C1 segment of cervical spinal cord (tissue), 14 donors: Measurements from ENCODE around the gene NRXN3.
"Not testable (repeated sequence)": the region's sequence is repeated elsewhere in the genome, so short reads cannot be mapped to it uniquely, and the experiment has no call there.

Source experiments
- DNase-seq, 14 donors: peaks; one replicate each; lab custom pipeline; 2025; lab: John Stamatoyannopoulos, UW

Gene NRXN3

DNA sequence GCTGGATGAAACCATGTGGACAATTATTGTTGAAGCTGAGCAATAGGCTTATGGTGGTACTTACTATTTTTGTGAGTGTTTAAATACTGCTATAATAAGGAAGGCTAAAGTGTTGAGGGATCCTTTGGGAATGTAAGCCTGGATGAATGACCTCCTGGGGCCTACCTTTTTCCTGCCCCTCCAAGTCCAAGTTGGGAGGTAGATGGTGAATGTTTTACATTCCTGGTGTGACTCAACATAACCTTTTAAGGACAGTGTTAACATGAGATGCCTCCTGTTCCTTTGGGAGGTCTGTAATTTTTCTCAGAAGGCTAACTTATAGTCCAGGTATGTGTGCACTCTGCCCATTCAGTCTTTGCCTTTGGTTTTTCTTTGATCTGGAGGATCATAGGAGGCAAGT, 315.9 kb downstream of the NRXN3 start:
- no peak for DNase-seq

DNA sequence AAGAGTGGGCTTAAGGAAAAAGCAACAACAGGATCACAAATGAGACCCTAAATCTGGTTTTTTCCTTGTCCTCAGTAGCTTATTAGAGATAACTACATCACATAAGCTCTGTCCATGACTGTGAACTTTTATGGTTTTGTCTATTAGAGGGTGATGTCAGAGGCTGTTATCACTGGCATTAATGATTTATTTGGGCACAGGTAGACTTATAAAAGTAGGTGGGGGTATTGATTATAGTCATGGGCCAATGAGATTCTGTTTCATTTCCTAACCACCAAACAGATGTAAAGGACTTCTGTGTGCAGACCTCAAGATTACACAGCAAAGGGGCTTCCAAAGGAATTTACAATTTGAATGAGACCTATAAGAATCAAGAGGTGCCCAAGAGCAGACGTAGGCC, 316.4 kb downstream of the NRXN3 start:
- no peak for DNase-seq

DNA sequence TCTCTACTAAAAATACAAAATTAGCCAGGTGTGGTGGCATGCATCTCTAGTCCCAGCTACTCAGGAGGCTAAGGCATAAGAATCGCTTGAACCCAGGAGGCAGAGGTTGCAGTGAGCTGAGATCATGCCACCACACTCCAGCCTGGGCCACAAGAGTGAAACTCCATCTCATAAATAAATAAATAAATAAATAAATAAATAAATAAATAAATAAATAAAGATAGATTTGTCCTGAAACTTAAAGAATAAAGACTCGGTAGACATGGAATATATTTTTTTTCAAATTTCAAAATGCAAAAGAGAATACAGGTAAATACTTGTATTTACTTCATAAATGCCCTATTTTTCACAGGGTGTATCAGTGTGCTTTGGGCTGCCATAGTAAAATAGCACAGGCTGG, 317.4 kb downstream of the NRXN3 start:
- DNase-seq = not testable (repeated sequence)

DNA sequence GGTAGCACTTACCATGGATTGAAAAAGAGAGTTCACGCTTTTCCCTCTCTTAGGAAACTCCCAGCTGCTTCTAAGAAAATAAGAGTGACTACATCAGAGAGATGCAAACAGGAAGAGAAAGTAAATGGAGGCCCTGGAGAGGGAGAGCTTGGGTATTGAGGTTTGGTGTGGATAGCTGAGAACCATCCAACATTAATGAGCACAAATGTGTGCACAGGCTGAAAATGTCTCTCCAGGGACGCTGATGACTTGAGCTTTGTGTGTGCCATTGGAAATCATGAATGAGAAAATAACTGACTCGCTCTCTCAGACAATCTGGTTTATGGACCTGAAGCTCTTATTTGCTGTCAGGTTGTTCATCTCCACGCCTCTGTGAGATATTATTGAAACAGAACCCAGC, 318.8 kb downstream of the NRXN3 start:
- no peak for DNase-seq

DNA sequence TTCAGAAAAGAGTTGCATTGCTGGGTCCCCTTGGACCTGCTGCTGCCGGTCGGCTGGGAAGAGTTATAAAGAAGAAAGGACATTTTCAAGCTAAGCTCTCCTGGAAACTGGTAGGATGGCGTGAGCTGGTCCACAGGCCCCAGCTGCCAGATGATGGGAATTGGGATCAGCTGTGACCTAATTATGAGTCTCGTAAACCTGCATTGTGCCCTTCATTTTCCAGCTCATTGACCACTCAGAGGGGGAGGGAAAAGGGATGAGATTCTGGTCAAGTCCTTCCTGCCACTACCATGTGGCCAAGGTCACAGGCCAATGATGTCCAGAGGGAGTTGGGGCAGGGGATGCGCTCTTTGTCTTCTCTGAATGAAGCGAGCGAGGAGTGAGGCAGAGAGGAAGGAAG, 320.9 kb downstream of the NRXN3 start:
- DNase-seq = no peak

DNA sequence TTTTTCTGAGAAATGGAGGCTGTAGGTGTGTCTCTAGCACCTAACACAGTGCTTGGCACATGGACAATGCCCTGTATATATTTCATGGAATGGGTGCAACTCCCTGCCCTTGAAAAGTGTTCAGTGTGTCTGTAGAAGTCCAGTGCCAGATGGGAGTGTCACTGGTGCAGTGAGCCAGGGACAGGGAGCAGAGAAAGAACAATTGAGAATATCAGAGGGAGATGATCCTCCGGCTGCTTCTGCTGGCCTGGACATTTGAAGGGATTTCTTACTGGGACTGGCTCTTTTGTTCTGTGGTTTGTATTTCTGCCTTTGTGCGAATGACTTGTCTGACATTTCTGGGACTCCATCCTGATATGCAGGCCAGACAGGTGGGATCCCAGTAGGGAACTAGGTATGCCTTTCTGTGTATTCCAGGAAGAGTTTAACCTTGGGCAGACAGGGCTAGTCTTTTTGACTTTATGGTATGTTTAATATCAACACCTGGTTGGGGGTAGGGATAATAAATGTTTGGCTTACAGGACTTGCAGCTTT, 328.0 kb downstream of the NRXN3 start:
- peak in 6 of 14 donors; percentile 2 to 19 (median 7) for DNase-seq

DNA sequence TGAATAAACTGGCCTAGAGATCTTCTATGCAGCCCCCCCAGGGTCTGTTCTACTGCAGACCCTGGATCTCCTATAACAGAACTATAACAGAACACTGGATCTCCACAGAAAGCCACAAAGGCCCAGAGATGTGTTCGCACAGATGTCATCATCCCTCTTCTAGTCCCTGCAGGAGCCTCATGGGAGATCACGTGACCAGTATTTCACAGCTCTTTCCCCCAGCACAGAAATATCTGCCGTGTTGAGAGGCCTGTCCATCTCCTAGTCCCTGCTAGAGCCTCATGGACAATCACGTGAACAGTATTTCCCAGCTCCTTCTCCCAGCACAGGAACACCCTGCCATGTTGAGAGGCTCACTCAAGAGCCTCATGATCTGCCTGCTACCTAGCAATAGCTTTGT, 331.7 kb downstream of the NRXN3 start:
- no peak for DNase-seq

DNA sequence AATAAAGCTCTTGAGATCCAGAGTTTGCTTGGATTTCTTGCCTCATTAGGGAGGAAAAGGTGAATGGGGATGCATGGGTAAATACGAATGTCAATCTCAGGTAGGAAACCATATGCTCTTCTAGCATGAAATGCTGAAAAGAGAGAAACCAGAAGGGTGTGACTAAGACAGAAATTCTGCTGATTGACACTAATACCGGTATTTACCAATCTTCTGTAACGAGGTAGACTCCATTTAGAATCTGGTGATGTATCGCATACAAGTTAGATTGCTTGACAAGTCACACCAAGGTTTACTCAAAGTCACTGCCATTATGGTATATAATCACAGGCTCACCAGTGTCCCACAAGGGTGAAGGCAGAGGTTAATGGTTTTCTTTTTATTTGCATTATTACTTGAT, 337.9 kb downstream of the NRXN3 start:
- DNase-seq = no peak

DNA sequence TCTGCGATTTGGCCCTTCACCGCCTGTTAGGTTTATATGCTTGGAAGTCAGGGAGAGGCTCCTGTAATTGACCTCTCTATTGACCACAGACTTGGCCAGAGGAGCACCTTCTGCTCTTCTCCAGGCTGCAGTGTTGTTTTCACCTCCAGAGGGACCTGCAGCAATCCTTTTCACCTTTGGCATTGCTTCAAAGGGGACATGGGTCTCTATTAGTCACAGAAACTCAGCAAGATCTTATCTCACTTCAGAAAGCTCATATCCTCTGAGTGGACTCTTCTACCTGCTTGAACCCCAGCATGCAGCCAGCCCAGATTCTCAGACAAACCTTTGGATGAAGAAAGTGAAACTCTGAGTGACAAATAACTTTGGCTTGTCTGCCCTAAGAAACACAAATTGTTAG, 339.3 kb downstream of the NRXN3 start:
- no peak for DNase-seq

DNA sequence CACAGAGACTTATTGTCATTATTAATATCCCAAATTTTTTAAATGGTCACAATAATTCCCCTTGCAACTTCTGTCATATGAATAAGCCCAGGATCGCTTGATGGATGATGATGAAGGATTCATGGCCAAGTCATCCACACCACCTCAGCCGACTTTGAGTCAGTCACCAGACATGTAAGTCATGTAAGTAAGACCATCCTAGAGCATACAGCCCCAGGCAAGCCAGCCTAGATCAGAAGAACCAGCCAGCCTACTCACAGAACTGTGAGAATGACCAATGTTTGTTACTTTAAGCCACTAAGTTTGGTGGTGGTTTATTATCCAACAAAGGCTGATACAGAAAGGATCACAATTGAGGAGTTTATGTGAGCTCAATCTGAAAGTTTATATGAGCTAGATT, 341.8 kb downstream of the NRXN3 start:
- DNase-seq = no peak

DNA sequence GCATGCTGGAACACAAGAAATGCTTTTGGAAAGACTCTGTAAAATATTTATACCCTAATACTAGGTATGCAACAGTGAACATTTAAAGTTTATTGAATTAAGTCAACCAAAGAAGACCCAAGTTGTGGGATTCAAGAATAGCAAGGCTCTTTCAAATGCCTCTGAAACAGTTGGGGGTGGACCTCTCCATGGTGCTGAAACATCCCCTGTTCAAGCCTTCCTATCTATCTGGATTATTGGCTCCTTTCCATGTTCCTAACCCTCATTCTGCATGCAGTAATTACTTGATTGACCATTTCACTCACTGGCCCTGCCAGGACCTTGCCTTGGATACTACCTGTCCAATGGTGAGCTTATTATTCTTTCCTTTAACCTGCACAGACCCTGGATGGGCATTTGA, 349.7 kb downstream of the NRXN3 start:
- DNase-seq = no peak

DNA sequence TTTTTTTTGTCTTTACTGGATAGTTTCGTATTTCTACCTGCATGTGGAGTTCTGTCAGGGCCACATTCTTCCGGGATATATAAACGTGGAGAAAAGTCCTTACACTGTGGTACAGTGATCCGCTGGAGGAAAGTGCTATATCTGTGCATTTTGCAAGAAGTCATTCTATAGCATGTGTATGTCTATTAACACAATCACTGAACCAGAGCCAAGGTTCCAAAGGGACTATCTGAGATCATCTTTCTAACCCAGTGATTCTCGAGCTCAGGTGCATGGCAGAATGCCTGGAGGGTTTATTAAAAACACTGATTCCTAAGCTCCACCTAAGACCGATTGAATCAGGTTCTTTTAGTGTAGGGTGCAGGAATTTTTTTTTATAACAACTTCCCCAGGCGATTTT, 354.0 kb downstream of the NRXN3 start:
- no peak for DNase-seq

DNA sequence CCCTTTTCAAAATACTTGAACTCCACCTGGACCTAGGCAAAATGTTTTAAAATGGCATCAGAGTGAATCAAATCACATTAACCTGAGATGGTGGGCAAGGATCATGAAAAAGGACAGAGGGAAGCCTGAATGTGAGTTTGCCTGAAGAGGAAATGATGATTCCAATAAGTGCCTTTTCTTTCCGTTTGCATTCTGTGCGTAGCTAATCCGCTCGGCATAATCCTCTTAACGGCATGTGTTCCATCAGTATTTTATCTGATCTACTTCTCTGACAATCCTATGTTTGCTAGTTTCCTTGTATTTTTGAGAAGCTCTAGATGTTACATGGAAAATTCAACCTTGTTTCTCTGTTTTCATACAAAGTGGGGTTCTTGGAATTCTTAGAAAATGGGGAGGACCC, 354.6 kb downstream of the NRXN3 start:
- DNase-seq = no peak

DNA sequence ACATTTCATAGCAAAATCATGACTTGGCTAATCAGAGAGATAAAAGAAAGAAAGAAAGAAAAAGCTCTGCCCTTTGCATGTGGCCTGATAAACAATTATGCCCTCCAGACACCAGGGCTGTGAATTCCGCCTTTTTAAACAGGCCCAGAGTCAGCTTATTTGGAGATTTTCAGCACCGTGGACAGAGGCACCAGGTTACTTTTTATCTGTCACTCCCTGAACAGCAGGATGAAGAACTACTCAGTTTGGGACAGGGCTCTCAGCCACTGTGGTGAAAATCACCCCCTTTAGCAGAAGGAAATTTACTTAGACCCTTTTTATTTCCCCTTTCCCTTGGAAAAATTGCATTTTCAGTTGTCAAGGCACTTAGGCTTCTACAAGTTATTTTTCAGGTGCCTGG, 359.9 kb downstream of the NRXN3 start:
- no peak for DNase-seq

DNA sequence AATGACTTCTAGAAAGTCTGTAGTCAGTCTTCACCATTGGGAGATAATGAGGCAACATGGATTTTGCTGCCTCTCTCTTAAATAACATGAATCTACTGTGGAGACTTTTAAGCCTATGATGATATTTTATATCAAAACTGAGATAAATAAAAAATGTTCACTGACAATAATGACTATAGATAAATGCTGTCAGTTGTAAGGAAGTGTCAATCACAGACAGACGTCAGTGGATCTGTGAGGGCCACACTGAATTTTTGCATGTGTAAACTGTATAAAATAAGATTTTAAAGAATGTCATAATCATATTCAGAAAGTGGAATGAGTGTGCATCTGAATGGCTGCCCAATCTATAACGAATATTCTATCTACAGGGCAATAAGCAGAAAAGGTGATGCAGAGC, 364.0 kb downstream of the NRXN3 start:
- no peak for DNase-seq

DNA sequence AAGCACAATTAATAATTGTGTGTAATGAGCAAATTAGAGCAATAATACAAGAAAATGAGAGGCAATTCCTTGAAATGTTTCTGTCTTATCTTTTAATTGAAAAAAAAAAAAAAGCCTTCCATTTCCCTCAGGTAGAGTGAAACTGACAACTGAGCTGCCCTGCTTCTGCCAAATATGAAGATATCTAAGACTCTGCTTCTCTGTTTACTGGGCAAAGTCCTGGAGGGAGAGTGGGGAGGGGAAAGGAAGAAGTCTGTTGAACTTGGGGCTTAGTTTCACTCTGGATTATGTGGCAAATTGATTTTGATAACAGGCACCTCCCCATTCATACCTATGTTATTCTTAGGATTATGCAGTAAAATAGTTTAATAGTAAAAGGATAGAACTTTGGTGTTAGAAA, 364.9 kb downstream of the NRXN3 start:
- DNase-seq = no peak

DNA sequence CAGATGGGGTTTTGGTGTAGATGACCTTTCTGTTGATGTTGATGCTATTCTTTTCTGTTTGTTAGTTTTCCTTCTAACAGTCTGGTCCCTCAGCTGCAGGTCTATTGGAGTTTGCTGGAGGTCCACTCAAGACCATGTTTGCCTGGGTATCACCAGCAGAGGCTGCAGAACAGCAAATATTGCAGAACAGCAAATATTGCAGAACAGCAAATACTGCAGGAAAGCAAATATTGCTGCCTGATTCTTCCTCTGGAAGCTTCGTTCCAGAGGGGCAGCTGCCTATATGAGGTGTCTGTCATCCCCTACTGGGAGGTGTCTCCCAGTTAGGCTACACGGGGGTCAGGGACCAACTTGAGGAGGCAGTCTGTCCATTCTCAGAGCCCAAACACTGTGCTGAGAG, 371.6 kb downstream of the NRXN3 start:
- DNase-seq = not testable (repeated sequence)

DNA sequence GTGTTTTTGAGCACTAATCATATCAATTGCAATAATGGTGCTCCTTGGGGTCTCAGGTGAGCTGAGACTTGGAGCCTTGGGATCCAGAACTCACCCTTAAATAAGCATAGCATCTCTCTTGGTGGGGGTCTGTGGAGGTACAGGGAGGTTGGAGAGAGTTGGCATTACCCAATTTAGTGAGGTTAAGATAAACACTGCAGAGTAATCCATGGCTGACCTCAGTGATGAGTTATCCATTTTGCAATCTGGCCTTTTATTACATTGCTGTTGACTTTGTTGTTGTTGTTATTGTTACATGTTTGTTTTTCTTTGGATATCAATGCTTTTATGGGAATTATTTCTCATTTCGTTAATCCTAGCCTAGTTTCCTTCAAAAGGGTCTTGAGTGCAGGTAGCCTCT, 373.3 kb downstream of the NRXN3 start:
- no peak for DNase-seq

DNA sequence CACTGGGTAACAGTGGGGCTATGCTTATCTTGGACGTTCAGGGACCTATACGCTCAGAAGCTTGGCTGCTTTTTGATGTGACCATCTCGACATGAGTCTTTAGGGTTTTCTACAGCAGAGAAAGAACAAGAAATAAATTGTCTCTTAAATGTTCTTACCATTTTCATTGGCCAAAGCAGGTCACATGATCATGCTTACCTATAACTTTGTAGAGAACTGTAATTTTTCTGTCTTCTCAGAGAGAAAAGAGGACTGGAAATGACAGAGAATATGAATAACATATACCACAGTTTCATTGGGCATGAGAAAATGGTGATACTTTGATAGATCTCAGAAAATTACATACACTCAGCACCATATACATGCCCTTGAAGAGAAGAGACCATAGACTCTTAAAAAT, 390.9 kb downstream of the NRXN3 start:
- DNase-seq = no peak

DNA sequence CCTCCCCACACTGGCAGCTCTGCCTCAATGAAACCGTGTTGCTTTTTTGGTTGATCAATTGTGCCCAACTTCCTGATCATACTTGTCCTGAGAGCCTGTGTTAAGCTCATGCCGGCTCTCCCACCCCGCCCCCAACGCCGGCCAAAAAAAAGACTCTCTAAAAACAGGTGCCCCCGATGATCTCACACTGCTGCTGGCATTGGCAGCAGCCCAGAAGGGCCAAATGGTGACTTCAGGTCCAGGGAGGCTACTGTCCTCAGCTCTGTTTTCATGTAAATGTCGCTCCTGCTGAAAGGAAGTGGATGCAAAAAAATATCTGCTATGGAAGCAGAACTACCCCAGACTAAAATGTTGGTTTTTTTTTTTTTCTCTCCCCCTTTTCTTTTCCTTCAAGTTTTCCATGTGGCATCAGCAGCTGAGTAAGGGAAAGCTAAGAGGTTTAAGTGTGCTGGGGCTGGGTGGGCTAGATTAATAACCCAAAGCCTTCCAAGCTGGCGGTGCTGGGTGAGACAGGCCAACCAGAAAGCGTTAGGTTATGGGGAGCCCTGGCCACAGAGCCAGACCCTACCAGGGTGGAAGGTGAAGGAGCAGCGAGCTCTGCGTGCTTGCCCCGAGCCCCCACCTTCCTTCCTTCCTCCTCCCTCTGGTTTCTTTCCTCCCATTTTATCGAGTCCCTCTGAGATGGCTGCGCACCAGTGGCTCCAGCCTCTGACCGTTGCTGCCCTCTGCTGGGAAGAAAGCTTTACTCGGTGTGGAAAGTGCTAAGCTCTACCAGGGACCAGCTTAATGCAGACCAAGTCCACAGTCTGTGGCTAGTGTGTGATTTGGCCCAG, 396.1 kb downstream of the NRXN3 start:
- DNase-seq = peak in 13 of 14 donors; percentile 8 to 85 (median 75)

DNA sequence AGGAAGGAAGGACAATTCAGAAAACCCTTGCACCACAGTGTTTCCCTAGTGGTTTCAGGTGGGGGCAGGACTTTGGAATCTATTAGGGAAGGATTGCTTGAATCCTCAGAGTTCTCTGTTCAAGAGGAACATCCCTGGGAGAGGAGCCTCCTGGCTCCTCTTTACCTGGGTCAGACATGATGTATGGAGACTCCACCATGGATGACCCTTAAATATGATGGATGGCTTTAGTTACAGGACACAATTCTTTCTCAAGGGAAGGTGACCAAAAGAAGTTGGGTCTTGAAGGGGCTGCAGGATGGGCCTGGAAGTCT, 396.6 kb downstream of the NRXN3 start:
- DNase-seq = no peak

DNA sequence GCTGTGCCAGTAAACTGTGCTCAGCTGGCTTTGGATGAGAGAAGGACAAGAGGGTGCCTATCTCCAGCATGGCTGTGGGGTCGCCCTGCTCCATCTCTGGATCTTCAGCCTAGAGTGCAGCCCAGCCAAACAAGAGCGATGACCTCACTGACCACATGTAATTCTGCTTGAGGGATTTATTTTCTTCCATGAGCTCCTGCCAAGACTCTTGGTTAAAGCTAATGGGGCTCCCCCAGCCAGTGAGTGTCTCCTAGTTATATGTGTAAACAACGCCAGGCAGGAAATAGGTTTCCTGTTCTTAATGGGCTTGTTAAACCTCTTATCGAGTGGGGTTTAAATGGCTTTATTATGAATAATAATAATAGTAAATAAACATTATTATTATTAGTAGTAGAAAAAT, 397.2 kb downstream of the NRXN3 start:
- DNase-seq = no peak

DNA sequence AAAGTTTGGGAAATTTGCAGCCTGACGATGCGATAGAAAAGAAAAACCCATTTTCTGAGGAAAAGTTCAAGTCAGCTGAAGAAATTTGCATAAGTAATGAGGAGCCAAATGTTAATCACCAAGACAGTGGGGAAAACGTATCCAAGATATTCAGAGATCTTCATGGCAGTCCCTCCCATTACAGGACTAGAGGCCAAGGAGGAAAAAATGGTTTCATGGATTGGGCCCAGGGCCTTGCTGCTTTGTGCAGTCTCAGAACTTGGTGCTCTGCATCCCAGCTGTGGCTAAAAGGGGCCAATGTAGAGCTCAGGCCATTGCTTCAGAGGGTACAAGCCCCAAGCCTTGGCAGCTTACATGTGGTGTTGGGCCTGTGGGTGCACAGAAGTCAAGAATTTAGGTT, 403.6 kb downstream of the NRXN3 start:
- DNase-seq = not testable (repeated sequence)
